Psoas muscle (tissue), 8 donors: ENCODE results near the gene AK9. TPM values are rescaled to one million over a fixed set of nuclear protein-coding genes. Genes with fewer than 3 reads are reported as not detected.

Source experiments
- ATAC-seq, 4 donors: fragments of 200-7000 bp; cut with Tn5 transposase; one replicate each; pipeline ENCODE4 v1.9.1; 2020; ENCODE audit warnings: moderate library complexity in 3 of 4, mild to moderate bottlenecking in 2 of 4
- DNase-seq, 2 donors: peaks; one replicate each; pipeline ENCODE4 v3.0.0-alpha.2; 2020
- H3K27ac ChIP-seq: fragments of 200-600 bp; one replicate; pipeline ENCODE4 v1.8.0; 2022
- H3K27me3 ChIP-seq, 3 donors: fragments of 200-600 bp in 1 of 3; one replicate each; pipeline versions ENCODE4 v1.6.1 to v1.8.0; 2013 to 2022; ENCODE audit warnings: low read length in 2 of 3, mild to moderate bottlenecking in 2 of 3, moderate library complexity in 1 of 3; ENCODE audit not compliant: insufficient read depth in 3 of 3
- H3K36me3 ChIP-seq, 2 donors: fragments of 200-600 bp in 1 of 2; one replicate each; pipeline versions ENCODE4 v1.6.1 to v1.8.0; 2013 to 2022; ENCODE audit warnings: low read depth in 1 of 2, mild to moderate bottlenecking in 1 of 2, moderate library complexity in 1 of 2; ENCODE audit not compliant: insufficient read depth in 1 of 2
- H3K4me1 ChIP-seq: fragments of 200-600 bp; one replicate; pipeline ENCODE4 v1.8.0; 2022
- H3K4me3 ChIP-seq: fragments of 200-600 bp; one replicate; pipeline ENCODE4 v1.8.0; 2022; ENCODE audit warnings: mild to moderate bottlenecking
- H3K9me3 ChIP-seq: fragments of 200-600 bp; one replicate; pipeline ENCODE4 v1.8.0; 2022
- WGBS, 3 donors: extraction: QIAGEN DNeasy Blood & Tissue Kit; methylation state at CpG; one replicate each; pipeline versions ENCODE4 v1.1.6 to v1.1.7; 2013; 5-methylcytosine and 5-hydroxymethylcytosine counted together
- intact Hi-C, 2 donors: fragments of 100-400 bp; cut with DNase I; formaldehyde crosslinking; loops; one replicate each; pipeline versions ENCODE4 v1.11.0 to v1.14.2; 2022
- polyA plus RNA-seq, 3 donors: library from polyadenylated mRNA; stranded (reverse); fragments of 200-250 nt; gene quantifications; one replicate each; pipeline ENCODE4 v1.2.3, GENCODE V29; 2013
- total RNA-seq, 4 donors: library from RNA; stranded (reverse); fragmentation: NEBNext Ultra II Directional in 2 of 4; extraction: Animal tissue kit (Norgen Biotek cat#: 25700) in 2 of 4; gene quantifications; one replicate each; pipeline versions ENCODE4 v1.2.1 to v1.2.4, GENCODE V29; 2021 to 2023
- TF ChIP-seq, protein P1 (sequence below): fragments of 200-600 bp; IDR thresholded peaks from one replicate; pipeline ENCODE4 v1.8.0; 2022; ENCODE audit warnings: antibody characterized with exemption
- donor health status: healthy with polysubstance abuse.
- donor health status: DM: no; HTN: no; CAD: no; lungs with moderate emphysema.
- donor health status: Bipolar disorder and iron deficiency.
- donor health status: healthy.
- donor health status: DM: yes; HTN: yes; CAD: no.
- donor health status: DM: no; HTN: no; CAD: no.
- donor health status: DM: no; HTN: no; CAD: no.
- donor health status: DM: yes; HTN: yes; CAD: no.

The AK9 gene
- total and polyA plus RNA-seq, 7 donors, result 2.0 to 7.4 (median 5.3) TPM

- no peak for ATAC-seq
- WGBS, 3 donors, result 65 to 74% (median 66%) methylated on average over 4 of the region's 4 CpGs
- Histone ChIP-seq H3K9me3 (no peaks in the 10 kb centered on the region), H3K4me1 (no peaks in the 10 kb centered on the region), H3K36me3 (no peaks in the 10 kb centered on the region), H3K4me3 (no peak overlapping the region), H3K27ac (no peak overlapping the region), H3K27me3 (no peaks in the 10 kb centered on the region)
- intact Hi-C loops, result loop anchor here in 1 of 2 donors (10.0 kb wide), 1 partner anchor 692 kb away; no protein-coding TSS in a partner anchor
- TF ChIP-seq, protein P1, sequence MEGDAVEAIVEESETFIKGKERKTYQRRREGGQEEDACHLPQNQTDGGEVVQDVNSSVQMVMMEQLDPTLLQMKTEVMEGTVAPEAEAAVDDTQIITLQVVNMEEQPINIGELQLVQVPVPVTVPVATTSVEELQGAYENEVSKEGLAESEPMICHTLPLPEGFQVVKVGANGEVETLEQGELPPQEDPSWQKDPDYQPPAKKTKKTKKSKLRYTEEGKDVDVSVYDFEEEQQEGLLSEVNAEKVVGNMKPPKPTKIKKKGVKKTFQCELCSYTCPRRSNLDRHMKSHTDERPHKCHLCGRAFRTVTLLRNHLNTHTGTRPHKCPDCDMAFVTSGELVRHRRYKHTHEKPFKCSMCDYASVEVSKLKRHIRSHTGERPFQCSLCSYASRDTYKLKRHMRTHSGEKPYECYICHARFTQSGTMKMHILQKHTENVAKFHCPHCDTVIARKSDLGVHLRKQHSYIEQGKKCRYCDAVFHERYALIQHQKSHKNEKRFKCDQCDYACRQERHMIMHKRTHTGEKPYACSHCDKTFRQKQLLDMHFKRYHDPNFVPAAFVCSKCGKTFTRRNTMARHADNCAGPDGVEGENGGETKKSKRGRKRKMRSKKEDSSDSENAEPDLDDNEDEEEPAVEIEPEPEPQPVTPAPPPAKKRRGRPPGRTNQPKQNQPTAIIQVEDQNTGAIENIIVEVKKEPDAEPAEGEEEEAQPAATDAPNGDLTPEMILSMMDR, result no peak
- DNase-seq, result no peak
Measured at GRCh38 chr6:109702791-109703190, 11.8 kb upstream of the AK9 start.

DNA sequence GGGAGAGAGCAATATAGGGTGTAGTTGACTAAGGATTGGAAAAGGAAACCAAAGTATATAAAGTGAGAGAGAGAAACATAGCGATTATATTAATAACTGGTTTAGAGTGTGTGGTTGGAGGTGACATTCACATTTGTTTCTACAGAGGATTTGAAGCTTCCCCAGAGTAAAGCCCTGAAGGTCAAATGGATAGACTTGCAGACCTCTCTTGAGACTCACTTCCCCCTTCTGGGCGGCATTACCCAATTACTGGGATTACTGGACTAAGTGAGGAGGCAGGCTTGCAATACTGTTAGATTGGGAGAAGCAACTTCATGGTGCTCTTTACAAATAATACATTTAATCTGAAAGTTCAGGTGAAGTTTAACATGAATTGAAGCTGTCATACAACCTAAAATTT lies 10.8 kb upstream of the AK9 start:
- no peaks in the 10 kb centered on the region for H3K4me1 ChIP-seq
- TF ChIP-seq, protein P1, result no peak
- H3K27me3 ChIP-seq, result no peaks in the 10 kb centered on the region
- H3K4me3 ChIP-seq, result no peak overlapping the region
- ATAC-seq (no peak), DNase-seq (no peak)
- no peaks in the 10 kb centered on the region for H3K36me3 ChIP-seq
- no peaks in the 10 kb centered on the region for H3K9me3 ChIP-seq
- no peak overlapping the region for H3K27ac ChIP-seq
- intact Hi-C loops, result loop anchor here in 1 of 2 donors (10.0 kb wide), 1 partner anchor 693 kb away; no protein-coding TSS in a partner anchor
- WGBS, 3 donors, result 67 to 91% (median 70%) methylated on average over 2 of the region's 2 CpGs

- 91 to 93% (median 91%) methylated on average over 4 of the region's 4 CpGs for WGBS, 3 donors
- TF ChIP-seq, protein P1, result no peak
- no peak for DNase-seq
- H3K36me3 ChIP-seq, result peaks cover 0 to 3% of the 10 kb centered on the region in 2 donors
- no peaks in the 10 kb centered on the region for H3K27me3 ChIP-seq
- no peaks in the 10 kb centered on the region for H3K4me1 ChIP-seq
- no peaks in the 10 kb centered on the region for H3K9me3 ChIP-seq
- H3K4me3 ChIP-seq, result no peak overlapping the region
- no peak for ATAC-seq
- no peak overlapping the region for H3K27ac ChIP-seq
- intact Hi-C loops, result loop anchor here in 1 of 2 donors (10.0 kb wide), 1 partner anchor 694 kb away; no protein-coding TSS in a partner anchor
Measured at GRCh38 chr6:109701221-109701620, 10.2 kb upstream of the AK9 start.

GRCh38 chr6:109696355-109696754 lies 5.4 kb upstream of the AK9 start:
- Histone ChIP-seq H3K36me3 (peaks cover 0 to 8% of the 10 kb centered on the region in 2 donors), H3K27me3 (no peaks in the 10 kb centered on the region), H3K27ac (no peak overlapping the region), H3K4me3 (no peak overlapping the region), H3K9me3 (no peaks in the 10 kb centered on the region), H3K4me1 (peaks cover 13% of the 10 kb centered on the region)
- no peak for ATAC-seq
- no peak for DNase-seq
- intact Hi-C loops, result no loop called here
- 96 to 98% (median 97%) methylated on average over 5 of the region's 5 CpGs for WGBS, 3 donors
- TF ChIP-seq, protein P1, result no peak

- Histone ChIP-seq H3K4me3 (no peak overlapping the region), H3K4me1 (peaks cover 13% of the 10 kb centered on the region), H3K27me3 (no peaks in the 10 kb centered on the region), H3K9me3 (no peaks in the 10 kb centered on the region), H3K36me3 (peaks cover 0 to 8% of the 10 kb centered on the region in 2 donors), H3K27ac (no peak overlapping the region)
- DNase-seq (no peak), ATAC-seq (no peak)
- intact Hi-C loops, result no loop called here
- WGBS, 3 donors, result 66 to 78% (median 70%) methylated on average over 4 of the region's 4 CpGs
- TF ChIP-seq, protein P1, result no peak
Measured at GRCh38 chr6:109695468-109695867, 4.5 kb upstream of the AK9 start.
